H9 (cell line): ENCODE data around the gene SWAP70. TPM values are rescaled to one million over a fixed set of nuclear protein-coding genes. Genes with fewer than 3 reads are reported as not detected.

Source experiments
- DNase-seq: peaks from one replicate; pipeline ENCODE4 v3.0.0-alpha.2; 2017
- H2AFZ ChIP-seq: one replicate; pipeline ENCODE4 v1.6.1; 2013; ENCODE audit warnings: mild to moderate bottlenecking, low read length, control low read depth, moderate library complexity
- H2AK5ac ChIP-seq: 2 replicates; pipeline ENCODE4 v1.6.1; 2013; ENCODE audit warnings: low read length, control low read depth, mixed read lengths; ENCODE audit not compliant: insufficient read length
- H2BK120ac ChIP-seq: one replicate; pipeline ENCODE4 v1.6.1; 2013; ENCODE audit warnings: low read depth, mild to moderate bottlenecking, low read length, control low read depth, inconsistent platforms; ENCODE audit not compliant: poor library complexity, severe bottlenecking
- H2BK12ac ChIP-seq: 2 replicates; pipeline ENCODE4 v1.6.1; 2013; ENCODE audit warnings: low read length, control low read depth, mixed read lengths, low read depth; ENCODE audit not compliant: insufficient read length
- H2BK15ac ChIP-seq: 2 replicates; pipeline ENCODE4 v1.6.1; 2013; ENCODE audit warnings: low read depth, low read length, control low read depth
- H2BK20ac ChIP-seq: one replicate; pipeline ENCODE4 v1.6.1; 2013; ENCODE audit warnings: low read depth, mild to moderate bottlenecking, low read length, control low read depth, inconsistent platforms; ENCODE audit not compliant: poor library complexity, severe bottlenecking
- H2BK5ac ChIP-seq: 2 replicates; pipeline ENCODE4 v1.6.1; 2013; ENCODE audit warnings: low read length, control low read depth, mixed read lengths; ENCODE audit not compliant: insufficient read length
- H3K14ac ChIP-seq: 2 replicates; pipeline ENCODE4 v1.6.1; 2013; ENCODE audit warnings: low read length, control low read depth; ENCODE audit not compliant: insufficient read depth
- H3K18ac ChIP-seq: 2 replicates; pipeline ENCODE4 v1.6.1; 2013; ENCODE audit warnings: low read depth, mild to moderate bottlenecking, mixed read lengths, low read length, control low read depth; ENCODE audit not compliant: insufficient read length
- H3K23ac ChIP-seq: 2 replicates; pipeline ENCODE4 v1.6.1; 2013; ENCODE audit warnings: low read length, control low read depth, mixed read lengths, low read depth; ENCODE audit not compliant: insufficient read length
- H3K23me2 ChIP-seq: 2 replicates; pipeline ENCODE4 v1.6.1; 2013; ENCODE audit warnings: low read depth, mild to moderate bottlenecking, mixed read lengths, low read length, control low read depth; ENCODE audit not compliant: insufficient read length, poor library complexity, severe bottlenecking
- H3K27ac ChIP-seq: 2 replicates; pipeline ENCODE4 v1.5.1; 2013; ENCODE audit warnings: low read length, control low read depth, mixed read lengths, low read depth; ENCODE audit not compliant: insufficient read length
- H3K27me3 ChIP-seq: 2 replicates; pipeline ENCODE4 v1.6.1; 2013; ENCODE audit warnings: low read length, control low read depth, inconsistent platforms; ENCODE audit not compliant: insufficient read depth
- H3K4ac ChIP-seq: 2 replicates; pipeline ENCODE4 v1.6.1; 2013; ENCODE audit warnings: low read depth, mild to moderate bottlenecking, control low read depth, inconsistent platforms, low read length, moderate library complexity
- H3K4me1 ChIP-seq: 2 replicates; pipeline ENCODE4 v1.6.1; 2013; ENCODE audit warnings: low read length, control low read depth, inconsistent platforms; ENCODE audit not compliant: insufficient read depth
- H3K4me2 ChIP-seq: 2 replicates; pipeline ENCODE4 v1.6.1; 2013; ENCODE audit warnings: low read length, control low read depth, mixed read lengths; ENCODE audit not compliant: insufficient read length, insufficient read depth
- H3K56ac ChIP-seq: 2 replicates; pipeline ENCODE4 v1.6.1; 2013; ENCODE audit warnings: low read depth, mild to moderate bottlenecking, mixed read lengths, low read length, control low read depth; ENCODE audit not compliant: insufficient read length
- H3K79me1 ChIP-seq: 2 replicates; pipeline ENCODE4 v1.6.1; 2013; ENCODE audit warnings: low read depth, mild to moderate bottlenecking, moderate library complexity, low read length, control low read depth, inconsistent platforms; ENCODE audit not compliant: insufficient read depth, poor library complexity, severe bottlenecking
- H3K79me2 ChIP-seq: 2 replicates; pipeline ENCODE4 v1.6.1; 2013; ENCODE audit warnings: low read length, control low read depth, inconsistent platforms; ENCODE audit not compliant: insufficient read depth
- H3K9ac ChIP-seq: 2 replicates; pipeline ENCODE4 v1.6.1; 2013; ENCODE audit warnings: low read length, control low read depth, mixed read lengths; ENCODE audit not compliant: insufficient read length; ENCODE audit errors: extremely low read depth
- H3K9me3 ChIP-seq: one replicate; pipeline ENCODE4 v1.6.1; 2013; ENCODE audit warnings: low read depth, low read length, inconsistent platforms; ENCODE audit not compliant: control insufficient read depth
- H3T11ph ChIP-seq: one replicate; pipeline ENCODE4 v1.6.1; 2013; ENCODE audit warnings: mild to moderate bottlenecking, low read length, control low read depth, inconsistent platforms
- H4K20me1 ChIP-seq: one replicate; pipeline ENCODE4 v1.6.1; 2013; ENCODE audit not compliant: control insufficient read depth, insufficient read length, insufficient read depth
- H4K5ac ChIP-seq: 2 replicates; pipeline ENCODE4 v1.6.1; 2013; ENCODE audit warnings: low read depth, mild to moderate bottlenecking, mixed read lengths, low read length, control low read depth; ENCODE audit not compliant: insufficient read length
- H4K8ac ChIP-seq: replicated peaks from 2 replicates; pipeline ENCODE4 v1.6.1; 2013; ENCODE audit warnings: low read length, control low read depth, mixed read lengths, low read depth; ENCODE audit not compliant: insufficient read length
- H4K91ac ChIP-seq: 2 replicates; pipeline ENCODE4 v1.6.1; 2013; ENCODE audit warnings: low read depth, mild to moderate bottlenecking, moderate library complexity, mixed read lengths, low read length, control low read depth; ENCODE audit not compliant: insufficient read length
- H3K27ac Mint-ChIP-seq, 3 experiments: 2 replicates in 2 of 3; 3 replicates in 1 of 3; pipeline ENCODE4 v1.8.0; 2020 to 2021; ENCODE audit warnings: mixed read lengths in 3 of 3, mild to moderate bottlenecking in 1 of 3, moderate library complexity in 1 of 3
- H3K27me3 Mint-ChIP-seq: 2 replicates; pipeline ENCODE4 v1.8.0; 2021; ENCODE audit warnings: low read depth, mild to moderate bottlenecking, moderate library complexity, mixed read lengths
- H3K36me3 Mint-ChIP-seq, 3 experiments: 2 replicates in 2 of 3; 3 replicates in 1 of 3; pipeline ENCODE4 v1.8.0; 2020 to 2021; ENCODE audit warnings: low read depth in 3 of 3, mixed read lengths in 3 of 3; ENCODE audit not compliant: insufficient read depth in 1 of 3
- H3K4me1 Mint-ChIP-seq, 2 experiments: 2 replicates each; pipeline ENCODE4 v1.8.0; 2020; ENCODE audit warnings: mixed read lengths in 2 of 2
- H3K4me3 Mint-ChIP-seq, 2 experiments: 2 replicates in 1 of 2; 3 replicates in 1 of 2; pipeline ENCODE4 v1.8.0; 2020 to 2021; ENCODE audit warnings: mild to moderate bottlenecking in 2 of 2, mixed read lengths in 2 of 2, moderate library complexity in 1 of 2
- H3K9me3 Mint-ChIP-seq, 2 experiments: 2 replicates in 1 of 2; 3 replicates in 1 of 2; pipeline ENCODE4 v1.8.0; 2020; ENCODE audit warnings: mild to moderate bottlenecking in 2 of 2, mixed read lengths in 2 of 2, moderate library complexity in 1 of 2
- WGBS: extraction: QIAGEN DNeasy Blood & Tissue Kit; methylation state at CpG from one replicate; pipeline ENCODE4 v1.1.7; 2013; ENCODE audit warnings: missing lambda C conversion rate, low lambda C conversion rate, mixed read lengths; ENCODE audit not compliant: insufficient read length; ENCODE audit errors: extremely low coverage; 5-methylcytosine and 5-hydroxymethylcytosine counted together
- total RNA-seq: library from RNA; stranded (reverse); gene quantifications from 2 replicates; pipeline ENCODE4 v1.2.1, GENCODE V29; 2021
- TF ChIP-seq, protein P1 (sequence below): fragments of 200-600 bp; sonication (generic); conservative IDR thresholded peaks from 3 replicates; pipeline ENCODE4 v1.8.0; 2021; ENCODE audit warnings: antibody characterized with exemption, mild to moderate bottlenecking

The SWAP70 gene
- total RNA-seq, 1 experiment from 2014 or later, result 34.4 TPM

DNA sequence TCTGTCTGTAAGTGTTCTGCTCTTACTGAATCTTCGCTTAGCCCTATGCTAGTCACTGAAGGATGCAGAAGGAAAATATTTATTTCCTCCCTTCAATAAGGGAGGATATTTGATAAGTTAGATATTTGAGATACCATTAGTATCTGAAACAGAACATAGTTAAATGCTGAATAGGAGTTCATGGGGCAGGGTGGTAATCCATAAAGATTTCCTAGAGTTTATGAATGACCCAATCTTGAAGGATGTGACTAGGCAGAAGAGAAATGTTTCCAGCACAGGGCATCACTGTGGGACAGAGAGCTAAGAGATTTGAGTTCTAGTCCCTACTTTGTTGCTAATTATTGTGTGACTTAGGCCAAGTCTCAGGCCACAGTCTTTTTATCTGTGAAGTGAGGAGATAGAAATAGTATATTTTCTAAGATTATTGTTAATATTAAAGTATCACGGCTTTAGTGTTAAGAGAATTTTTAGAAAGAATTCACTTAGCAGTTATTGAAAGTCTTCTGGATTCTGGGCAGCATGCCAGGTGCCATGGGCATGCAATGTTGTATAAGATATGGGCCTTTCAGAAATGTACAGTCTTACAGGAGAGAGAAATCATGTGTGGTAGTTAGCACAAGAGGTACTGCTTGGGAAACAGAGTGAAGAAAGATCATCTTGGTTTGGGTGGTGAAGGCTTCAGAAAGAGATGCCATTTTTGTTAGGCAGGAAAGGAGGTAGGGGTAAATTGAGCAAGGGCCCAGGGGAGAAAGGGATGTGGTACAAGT is 24.0 kb downstream of the SWAP70 start:
- H3T11ph ChIP-seq, result no peak overlapping the region
- H3K4me1 Mint-ChIP-seq, result peaks cover 14 to 24% of the 10 kb centered on the region in 2 experiments

More for the DNA sequence above, 24.0 kb downstream of the SWAP70 start:
- peaks cover 5% of the 10 kb centered on the region; the same call in 1 of the 2 replicates for H3K79me2 ChIP-seq
- H4K20me1 ChIP-seq, result no peaks in the 10 kb centered on the region
- no peak overlapping the region for H4K8ac ChIP-seq
- no peak overlapping the region for H3K4me2 ChIP-seq
- H2BK20ac ChIP-seq, result no peak overlapping the region
- no peaks in the 10 kb centered on the region for H3K9me3 ChIP-seq
- H3K4me3 Mint-ChIP-seq, result no peak overlapping the region
- no peak overlapping the region for H3K18ac ChIP-seq
- H3K23me2 ChIP-seq, result no peaks in the 10 kb centered on the region
- TF ChIP-seq, protein P1, sequence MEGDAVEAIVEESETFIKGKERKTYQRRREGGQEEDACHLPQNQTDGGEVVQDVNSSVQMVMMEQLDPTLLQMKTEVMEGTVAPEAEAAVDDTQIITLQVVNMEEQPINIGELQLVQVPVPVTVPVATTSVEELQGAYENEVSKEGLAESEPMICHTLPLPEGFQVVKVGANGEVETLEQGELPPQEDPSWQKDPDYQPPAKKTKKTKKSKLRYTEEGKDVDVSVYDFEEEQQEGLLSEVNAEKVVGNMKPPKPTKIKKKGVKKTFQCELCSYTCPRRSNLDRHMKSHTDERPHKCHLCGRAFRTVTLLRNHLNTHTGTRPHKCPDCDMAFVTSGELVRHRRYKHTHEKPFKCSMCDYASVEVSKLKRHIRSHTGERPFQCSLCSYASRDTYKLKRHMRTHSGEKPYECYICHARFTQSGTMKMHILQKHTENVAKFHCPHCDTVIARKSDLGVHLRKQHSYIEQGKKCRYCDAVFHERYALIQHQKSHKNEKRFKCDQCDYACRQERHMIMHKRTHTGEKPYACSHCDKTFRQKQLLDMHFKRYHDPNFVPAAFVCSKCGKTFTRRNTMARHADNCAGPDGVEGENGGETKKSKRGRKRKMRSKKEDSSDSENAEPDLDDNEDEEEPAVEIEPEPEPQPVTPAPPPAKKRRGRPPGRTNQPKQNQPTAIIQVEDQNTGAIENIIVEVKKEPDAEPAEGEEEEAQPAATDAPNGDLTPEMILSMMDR, result no peak
- H3K9ac ChIP-seq, result no peak overlapping the region
- no peak overlapping the region for H4K91ac ChIP-seq
- H3K4ac ChIP-seq, result no peak overlapping the region
- no peak overlapping the region for H2BK5ac ChIP-seq
- H3K27ac Mint-ChIP-seq, result no peak overlapping the region
- no peak overlapping the region for H3K56ac ChIP-seq
- H3K27ac ChIP-seq, result no peak overlapping the region
- no peak for DNase-seq
- H2BK120ac ChIP-seq, result no peak overlapping the region
- no peak overlapping the region for H4K5ac ChIP-seq
- no peak overlapping the region for H2AK5ac ChIP-seq
- no peaks in the 10 kb centered on the region for H3K79me1 ChIP-seq
- H2AFZ ChIP-seq, result no peak overlapping the region
- H2BK12ac ChIP-seq, result no peak overlapping the region
- no peak overlapping the region for H2BK15ac ChIP-seq
- no CpG with 5 or more reads among the region's 2 CpGs for WGBS
- H3K14ac ChIP-seq, result no peak overlapping the region
- no peaks in the 10 kb centered on the region for H3K9me3 Mint-ChIP-seq
- H3K4me1 ChIP-seq, result peaks cover 7% of the 10 kb centered on the region; the same call in 1 of the 2 replicates
- no peaks in the 10 kb centered on the region; the same call in 1 of the 2 replicates for H3K27me3 Mint-ChIP-seq
- H3K36me3 Mint-ChIP-seq, result peaks cover 0 to 4% (median 0%) of the 10 kb centered on the region in 3 experiments; a peak in 1 of 7 replicates
- no peaks in the 10 kb centered on the region for H3K27me3 ChIP-seq
- no peak overlapping the region for H3K23ac ChIP-seq
